Upper lobe of left lung (tissue), 6 donors: ENCODE measurements around the gene BOD1L2. TPM values are rescaled to one million over a fixed set of nuclear protein-coding genes. Genes with fewer than 3 reads are reported as not detected.

Experiments used
- ATAC-seq, 2 donors: fragments of 200-7000 bp; cut with Tn5 transposase; one replicate each; pipeline ENCODE4 v1.9.1; 2022; ENCODE audit warnings: mild to moderate bottlenecking in 2 of 2, moderate library complexity in 2 of 2; ENCODE audit not compliant: low FRiP score in 2 of 2
- DNase-seq, 2 donors: peaks; one replicate each; pipeline ENCODE4 v3.0.0-alpha.2; 2019 to 2020
- H3K27ac ChIP-seq, 4 donors: fragments of 200-600 bp; sonication (generic); one replicate each; pipeline ENCODE4 v1.5.1; 2016 to 2019
- H3K27me3 ChIP-seq, 4 donors: fragments of 200-600 bp; sonication (generic); one replicate each; pipeline ENCODE4 v1.5.1; 2017 to 2019
- H3K36me3 ChIP-seq, 4 donors: fragments of 200-600 bp; sonication (generic); one replicate each; pipeline ENCODE4 v1.5.1; 2016 to 2019
- H3K4me1 ChIP-seq, 4 donors: fragments of 200-600 bp; sonication (generic); one replicate each; pipeline ENCODE4 v1.5.1; 2018 to 2019
- H3K4me3 ChIP-seq, 4 donors: fragments of 200-600 bp; sonication (generic); one replicate each; pipeline ENCODE4 v1.5.1; 2017 to 2019; ENCODE audit warnings: mild to moderate bottlenecking in 2 of 4, moderate library complexity in 1 of 4
- H3K9me3 ChIP-seq, 4 donors: fragments of 200-600 bp; sonication (generic); one replicate each; pipeline ENCODE4 v1.5.1; 2018 to 2019
- EP300 ChIP-seq, 4 donors: sonication (generic); formaldehyde crosslinking; IDR thresholded peaks; one replicate each; pipeline ENCODE4 v1.5.1; 2017; ENCODE audit warnings: antibody characterized with exemption in 4 of 4, control low read depth in 2 of 4
- POLR2A ChIP-seq, 4 donors: fragments of 450-650 bp; IDR thresholded peaks; one replicate each; pipeline ENCODE4 v1.5.1; 2016 to 2017; ENCODE audit warnings: antibody characterized with exemption in 4 of 4, mild to moderate bottlenecking in 2 of 4
- POLR2AphosphoS5 ChIP-seq, 2 donors: sonication (generic); formaldehyde crosslinking; IDR thresholded peaks; one replicate each; pipeline ENCODE4 v1.5.1; 2017; ENCODE audit warnings: antibody characterized with exemption in 2 of 2
- WGBS, 2 donors: methylation state at CpG; one replicate each; pipeline ENCODE4 v1.1.5; 2017 to 2018; 5-methylcytosine and 5-hydroxymethylcytosine counted together
- total RNA-seq, 6 donors: library from RNA; depleted of rRNA in 4 of 6; stranded (reverse); fragments of >200 nt in 4 of 6; gene quantifications; one replicate each; pipeline versions ENCODE4 v1.1.0 to v1.2.1, GENCODE V29; 2016 to 2021
- TF ChIP-seq, protein P1 (sequence below), 6 experiments: fragments of 450-650 bp in 4 of 6; fragments of 200-600 bp in 2 of 6; sonication (generic) in 2 of 6; IDR thresholded peaks; one replicate each; pipeline ENCODE4 v1.5.1; 2016 to 2019; ENCODE audit warnings: antibody characterized with exemption in 6 of 6
- donor health status: DM: no; HTN: no; CAD: no; lungs with moderate emphysema.
- donor health status: DM: no; HTN: yes; CAD: no; lungs with severe emphysema.

BOD1L2 gene
- total RNA-seq, 6 donors from 2014 or later, result not detected

DNA sequence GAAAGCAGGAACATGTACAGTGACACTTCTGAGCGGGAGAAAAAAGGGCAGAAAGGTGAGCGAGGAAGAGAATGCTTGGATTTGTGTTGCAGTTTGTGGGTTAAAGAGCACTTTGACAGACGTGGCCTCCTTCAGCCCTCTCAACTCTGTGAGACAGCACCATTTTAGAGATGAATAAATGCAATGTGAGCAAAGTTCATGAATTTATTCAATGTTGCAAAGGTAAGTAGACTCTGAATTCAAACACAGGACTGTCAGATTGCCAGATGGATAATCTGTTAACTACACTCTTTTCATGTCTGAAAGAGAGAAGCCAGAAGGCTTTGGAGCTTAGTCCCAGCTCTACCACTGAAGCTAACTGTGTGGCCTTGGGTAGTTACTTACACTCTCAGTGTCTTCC, 47.7 kb downstream of the BOD1L2 start:
- 66 to 69% methylated on average over 3 of the region's 3 CpGs for WGBS, 2 donors
- no peaks in the 10 kb centered on the region for H3K27me3 ChIP-seq
- H3K4me3 ChIP-seq, result no peak overlapping the region
- TF ChIP-seq EP300 (IDR thresholded peaks at IDR 0.05) (no peak), POLR2A (IDR thresholded peaks at IDR 0.05) (no peak), POLR2AphosphoS5 (IDR thresholded peaks at IDR 0.05) (no peak)
- TF ChIP-seq, protein P1, sequence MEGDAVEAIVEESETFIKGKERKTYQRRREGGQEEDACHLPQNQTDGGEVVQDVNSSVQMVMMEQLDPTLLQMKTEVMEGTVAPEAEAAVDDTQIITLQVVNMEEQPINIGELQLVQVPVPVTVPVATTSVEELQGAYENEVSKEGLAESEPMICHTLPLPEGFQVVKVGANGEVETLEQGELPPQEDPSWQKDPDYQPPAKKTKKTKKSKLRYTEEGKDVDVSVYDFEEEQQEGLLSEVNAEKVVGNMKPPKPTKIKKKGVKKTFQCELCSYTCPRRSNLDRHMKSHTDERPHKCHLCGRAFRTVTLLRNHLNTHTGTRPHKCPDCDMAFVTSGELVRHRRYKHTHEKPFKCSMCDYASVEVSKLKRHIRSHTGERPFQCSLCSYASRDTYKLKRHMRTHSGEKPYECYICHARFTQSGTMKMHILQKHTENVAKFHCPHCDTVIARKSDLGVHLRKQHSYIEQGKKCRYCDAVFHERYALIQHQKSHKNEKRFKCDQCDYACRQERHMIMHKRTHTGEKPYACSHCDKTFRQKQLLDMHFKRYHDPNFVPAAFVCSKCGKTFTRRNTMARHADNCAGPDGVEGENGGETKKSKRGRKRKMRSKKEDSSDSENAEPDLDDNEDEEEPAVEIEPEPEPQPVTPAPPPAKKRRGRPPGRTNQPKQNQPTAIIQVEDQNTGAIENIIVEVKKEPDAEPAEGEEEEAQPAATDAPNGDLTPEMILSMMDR (IDR thresholded peaks at IDR 0.05), result no peak
- no peak overlapping the region for H3K27ac ChIP-seq
- H3K9me3 ChIP-seq, result no peaks in the 10 kb centered on the region
- ATAC-seq (no peak), DNase-seq (no peak)
- no peaks in the 10 kb centered on the region for H3K36me3 ChIP-seq
- H3K4me1 ChIP-seq, result no peaks in the 10 kb centered on the region

DNA sequence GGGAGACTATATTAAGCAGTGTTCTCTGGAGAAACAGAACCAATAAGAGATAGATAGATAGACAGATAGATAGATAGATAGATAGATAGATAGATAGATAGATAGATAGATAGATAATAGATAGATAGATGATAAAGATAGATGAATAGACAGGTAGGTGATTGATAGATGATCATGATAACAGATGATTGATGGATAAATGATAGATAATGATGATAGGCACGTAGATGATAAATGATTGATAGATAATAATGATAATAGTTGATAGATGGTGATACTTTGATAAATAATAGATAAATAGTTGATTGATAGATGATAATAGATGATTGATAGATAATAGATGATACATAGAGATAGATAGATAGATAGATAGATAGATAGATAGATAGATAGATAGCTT, 48.5 kb downstream of the BOD1L2 start:
- ATAC-seq, result no peak
- TF ChIP-seq, protein P1 (IDR thresholded peaks at IDR 0.05), result no peak
- no peak for TF ChIP-seq POLR2A (IDR thresholded peaks at IDR 0.05)
- no peak for TF ChIP-seq POLR2AphosphoS5 (IDR thresholded peaks at IDR 0.05)
- no peak for TF ChIP-seq EP300 (IDR thresholded peaks at IDR 0.05)
- no peak for DNase-seq
- no peaks in the 10 kb centered on the region for H3K4me1 ChIP-seq
- H3K36me3 ChIP-seq, result no peaks in the 10 kb centered on the region
- H3K4me3 ChIP-seq, result no peak overlapping the region
- no peaks in the 10 kb centered on the region for H3K27me3 ChIP-seq
- no peaks in the 10 kb centered on the region for H3K9me3 ChIP-seq
- no peak overlapping the region for H3K27ac ChIP-seq
- 81 to 85% methylated on average over 1 of the region's 1 CpG for WGBS, 2 donors

DNA sequence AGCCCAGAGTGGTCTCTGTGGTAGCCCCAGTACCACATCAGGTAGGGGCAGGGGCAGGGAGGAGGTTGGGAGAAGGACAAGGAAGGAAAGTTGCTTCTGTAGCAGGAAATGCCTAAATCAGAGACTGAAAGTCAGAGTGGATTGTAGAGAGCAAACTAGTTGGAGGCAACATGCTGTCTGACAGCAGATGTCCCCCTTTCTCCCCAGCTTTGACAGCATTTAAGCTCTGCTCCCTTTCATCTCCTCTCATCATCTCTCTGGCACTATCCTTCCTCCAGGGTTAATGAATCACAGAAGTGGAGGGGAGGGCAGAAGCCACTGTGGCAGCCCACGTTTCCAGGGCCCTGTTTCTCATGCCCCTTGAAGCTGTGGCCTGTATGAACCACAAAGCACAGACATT, 50.4 kb downstream of the BOD1L2 start:
- Histone ChIP-seq H3K27ac (no peak overlapping the region), H3K4me3 (no peak overlapping the region), H3K36me3 (no peaks in the 10 kb centered on the region), H3K27me3 (no peaks in the 10 kb centered on the region), H3K9me3 (no peaks in the 10 kb centered on the region), H3K4me1 (no peaks in the 10 kb centered on the region)
- peak in 1 of 2 donors; percentile 16 for ATAC-seq
- WGBS, 2 donors, result 0 to 47% methylated on average over 1 of the region's 1 CpG
- no peak for TF ChIP-seq POLR2AphosphoS5 (IDR thresholded peaks at IDR 0.05)
- DNase-seq, result no peak

DNA sequence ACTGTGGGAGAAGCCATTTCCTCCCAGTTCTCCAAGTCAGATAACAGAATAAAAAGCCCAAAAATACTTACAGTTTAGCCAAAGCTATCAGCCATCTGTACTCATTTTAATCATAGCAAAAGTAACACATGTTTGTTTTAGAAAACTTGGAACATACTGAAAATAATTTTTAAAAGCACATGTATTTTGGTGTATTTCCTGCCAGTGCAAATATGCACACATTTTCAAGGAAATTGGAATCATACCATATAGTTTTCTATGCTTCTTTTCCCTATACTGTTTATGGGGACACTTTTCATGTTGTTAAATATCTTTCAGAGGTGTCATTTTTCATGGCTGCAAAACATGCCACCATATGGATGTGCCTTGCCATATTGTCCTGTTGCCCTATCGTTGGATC, 51.2 kb downstream of the BOD1L2 start:
- Histone ChIP-seq H3K4me1 (no peaks in the 10 kb centered on the region), H3K27me3 (no peaks in the 10 kb centered on the region), H3K9me3 (no peaks in the 10 kb centered on the region), H3K4me3 (no peak overlapping the region), H3K36me3 (no peaks in the 10 kb centered on the region), H3K27ac (no peak overlapping the region)
- TF ChIP-seq POLR2A (IDR thresholded peaks at IDR 0.05) (no peak), EP300 (IDR thresholded peaks at IDR 0.05) (no peak), POLR2AphosphoS5 (IDR thresholded peaks at IDR 0.05) (no peak)
- TF ChIP-seq, protein P1 (IDR thresholded peaks at IDR 0.05), result no peak
- ATAC-seq (no peak), DNase-seq (no peak)
- WGBS, 2 donors, result 50 to 52% methylated on average over 1 of the region's 1 CpG

Other genes with a start within 250 kb of the BOD1L2 start
- gene ST8SIA3, start 205.5 kb downstream of the BOD1L2 start, total RNA-seq, result under 1 TPM in 1 of 6 donors, not detected in 5; under 0.01 TPM